Iris pigment epithelial cell (primary cell): Measurements from ENCODE around the gene CEBPE.
"Not testable (repeated sequence)": the region's sequence is repeated elsewhere in the genome, so short reads cannot be mapped to it uniquely, and the experiment has no call there.

Experiments
- DNase-seq: peaks from one replicate; pipeline ENCODE4 v3.0.0-alpha.2; 2011; ENCODE audit warnings: low read depth

The CEBPE gene

GRCh38 chr14:23121361-23121771 lies 2.3 kb upstream of the CEBPE start:
- peak; percentile 82 for DNase-seq

- DNase-seq: peak; percentile 80
Observed at GRCh38 chr14:23120541-23121251, 1.6 kb upstream of the CEBPE start.

- no peak for DNase-seq
Observed at GRCh38 chr14:23119363-23120327, 590 bp upstream of the CEBPE start.

- no peak for DNase-seq
Observed at GRCh38 chr14:23117371-23118020, 1.6 kb downstream of the CEBPE start.

- no peak for DNase-seq
Observed at GRCh38 chr14:23115918-23116317, 3.1 kb downstream of the CEBPE start.

GRCh38 chr14:23115039-23115731 lies 3.9 kb downstream of the CEBPE start:
- peak; percentile 97 for DNase-seq

GRCh38 chr14:23114669-23115038 lies 4.4 kb downstream of the CEBPE start:
- no peak for DNase-seq

- DNase-seq: no peak
Observed at GRCh38 chr14:23114120-23114458, 5.0 kb downstream of the CEBPE start.

GRCh38 chr14:23113431-23114119 lies 5.5 kb downstream of the CEBPE start:
- peak; percentile 40 for DNase-seq

GRCh38 chr14:23112359-23113178 lies 6.5 kb downstream of the CEBPE start:
- DNase-seq: no peak

GRCh38 chr14:23110579-23111365 lies 8.3 kb downstream of the CEBPE start:
- no peak for DNase-seq

GRCh38 chr14:23109769-23110168 lies 9.3 kb downstream of the CEBPE start:
- no peak for DNase-seq

GRCh38 chr14:23108169-23108568 lies 10.9 kb downstream of the CEBPE start:
- not testable (repeated sequence) for DNase-seq

- not testable (repeated sequence) for DNase-seq
Observed at GRCh38 chr14:23107620-23108019, 11.4 kb downstream of the CEBPE start.

- no peak for DNase-seq
Observed at GRCh38 chr14:23106747-23107045, 12.4 kb downstream of the CEBPE start.

GRCh38 chr14:23105348-23105824 lies 13.7 kb downstream of the CEBPE start:
- no peak for DNase-seq

GRCh38 chr14:23104591-23105347 lies 14.3 kb downstream of the CEBPE start, which contains the start of gene CIROP:
Gene CIROP, minus strand, starts transcription at chr14:23104989. Its CDS starts 69 bp downstream, at chr14:23104920.
- no peak for DNase-seq

GRCh38 chr14:23104070-23104590 lies 14.9 kb downstream of the CEBPE start:
- no peak for DNase-seq

- no peak for DNase-seq
Observed at GRCh38 chr14:23103581-23103980, 15.5 kb downstream of the CEBPE start.
